ENCODE data around the gene KRTAP3-2.

Gene KRTAP3-2

GRCh38 chr17:40958086-40958953 is 41.4 kb downstream of the KRTAP3-2 start:
- H3K27ac ChIP-seq, result peak overlapping the region; percentile 91

GRCh38 chr17:40956401-40957254 is 43.1 kb downstream of the KRTAP3-2 start:
- Histone ChIP-seq H3K27ac (peak overlapping the region; percentile 91), H3K36me3 (replicated peaks) (no peaks in the 10 kb centered on the region), H3K27me3 (replicated peaks) (no peaks in the 10 kb centered on the region), H3K4me3 (ENCODE audit: low read depth, low read length) (no peak overlapping the region)
- no peak for TF ChIP-seq CTCF (IDR thresholded peaks at IDR 0.05; ENCODE audit: low read depth, low read length, missing control alignments)
- in situ Hi-C loops (cut with HindIII; ENCODE audit: low pct_ligation_motif_present, low sequenced_read_pairs), result no loop called here
- DNase-seq, result peak; percentile 98

More at GRCh38 chr17:40958086-40958953, 41.4 kb downstream of the KRTAP3-2 start:
- in situ Hi-C loops (cut with HindIII; ENCODE audit: low pct_ligation_motif_present, low sequenced_read_pairs), result no loop called here
- Histone ChIP-seq H3K4me3 (ENCODE audit: low read depth, low read length) (no peak overlapping the region), H3K36me3 (replicated peaks) (no peaks in the 10 kb centered on the region), H3K27me3 (replicated peaks) (no peaks in the 10 kb centered on the region)
- no peak for DNase-seq
- TF ChIP-seq CTCF (IDR thresholded peaks at IDR 0.05; ENCODE audit: low read depth, low read length, missing control alignments), result no peak

- Histone ChIP-seq H3K27ac (peak overlapping the region; percentile 91), H3K27me3 (replicated peaks) (no peaks in the 10 kb centered on the region), H3K36me3 (replicated peaks) (no peaks in the 10 kb centered on the region), H3K4me3 (ENCODE audit: low read depth, low read length) (no peak overlapping the region)
- no peak for TF ChIP-seq CTCF (IDR thresholded peaks at IDR 0.05; ENCODE audit: low read depth, low read length, missing control alignments)
- DNase-seq, result peak; percentile 94
- in situ Hi-C loops (cut with HindIII; ENCODE audit: low pct_ligation_motif_present, low sequenced_read_pairs), result no loop called here
Observed at GRCh38 chr17:40953881-40954280, 45.8 kb downstream of the KRTAP3-2 start.

- H3K4me3 ChIP-seq (ENCODE audit: low read depth, low read length), result no peak overlapping the region
- no peak for TF ChIP-seq CTCF (IDR thresholded peaks at IDR 0.05; ENCODE audit: low read depth, low read length, missing control alignments)
- DNase-seq, result peak; percentile 84
- no peaks in the 10 kb centered on the region for H3K36me3 ChIP-seq (replicated peaks)
- peak overlapping the region; percentile 91 for H3K27ac ChIP-seq
- no peaks in the 10 kb centered on the region for H3K27me3 ChIP-seq (replicated peaks)
- in situ Hi-C loops (cut with HindIII; ENCODE audit: low pct_ligation_motif_present, low sequenced_read_pairs), result no loop called here
Observed at GRCh38 chr17:40952661-40953060, 47.0 kb downstream of the KRTAP3-2 start.

GRCh38 chr17:40952154-40952553 is 47.6 kb downstream of the KRTAP3-2 start:
- no peak for TF ChIP-seq CTCF (IDR thresholded peaks at IDR 0.05; ENCODE audit: low read depth, low read length, missing control alignments)
- H3K27me3 ChIP-seq (replicated peaks), result no peaks in the 10 kb centered on the region
- no peaks in the 10 kb centered on the region for H3K36me3 ChIP-seq (replicated peaks)
- no peak for DNase-seq
- no peak overlapping the region for H3K4me3 ChIP-seq (ENCODE audit: low read depth, low read length)
- peak overlapping the region; percentile 91 for H3K27ac ChIP-seq
- in situ Hi-C loops (cut with HindIII; ENCODE audit: low pct_ligation_motif_present, low sequenced_read_pairs), result no loop called here

All from brain microvascular endothelial cell (primary cell).